ENCODE measurements around the gene SFXN4. TPM values are rescaled to one million over a fixed set of nuclear protein-coding genes. Genes with fewer than 3 reads are reported as not detected.
A peak's percentile ranks its signal among the peaks of the same experiment; 100 is the strongest.

The SFXN4 gene
- total and polyA plus RNA-seq, 2 of the 13 experiments (the other 11 are each of a cell fraction or from before 2014, with no cell fraction given): 47.7 to 64.9 TPM

DNA sequence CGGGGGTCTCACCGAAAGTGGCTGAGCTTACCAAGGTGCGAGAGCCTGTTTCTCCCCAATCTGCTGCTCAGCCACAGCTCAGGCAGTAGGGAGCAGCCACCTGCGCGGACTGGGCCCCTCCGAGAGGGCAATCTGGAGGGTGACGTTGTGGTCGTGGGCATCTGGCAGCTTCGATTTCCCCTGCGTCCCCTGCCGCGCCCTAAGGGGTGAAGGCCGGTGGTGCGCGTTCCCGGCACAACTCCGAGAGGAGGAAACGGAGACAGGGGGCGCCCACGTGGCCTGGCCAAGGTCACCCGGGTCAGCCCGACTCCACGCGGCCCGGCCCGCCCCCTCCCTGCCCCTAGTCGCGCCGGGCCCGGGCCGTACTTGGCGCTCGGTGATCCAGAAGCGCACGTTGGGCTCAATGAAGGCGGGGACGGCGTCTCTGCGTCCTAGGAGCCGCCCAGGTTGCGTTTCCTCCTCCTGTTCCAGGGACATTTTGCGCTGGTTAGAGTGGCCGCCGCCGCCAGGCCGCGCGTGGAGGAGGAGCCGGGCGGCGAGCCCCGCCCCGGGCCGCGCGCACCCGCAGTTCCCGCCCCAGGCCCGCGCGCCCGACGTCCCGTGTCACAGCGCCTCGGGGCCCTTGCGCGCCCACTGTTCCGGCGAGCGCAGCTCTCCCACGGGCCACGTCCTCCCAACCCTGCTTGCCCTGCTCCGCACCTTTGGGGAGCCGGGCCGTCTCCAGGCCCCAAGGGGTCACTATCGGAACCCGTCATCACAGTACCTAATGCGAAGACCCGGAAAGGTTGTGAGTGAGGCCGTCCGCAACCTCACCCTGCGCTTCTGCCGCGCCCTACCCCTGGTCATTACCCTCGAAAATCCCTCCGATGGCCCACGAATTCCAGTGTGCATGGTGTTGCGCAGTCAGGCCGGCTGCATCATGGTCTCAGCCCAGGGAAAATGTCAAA, at the start of gene SFXN4 (continued):
- TF ChIP-seq, protein P1, sequence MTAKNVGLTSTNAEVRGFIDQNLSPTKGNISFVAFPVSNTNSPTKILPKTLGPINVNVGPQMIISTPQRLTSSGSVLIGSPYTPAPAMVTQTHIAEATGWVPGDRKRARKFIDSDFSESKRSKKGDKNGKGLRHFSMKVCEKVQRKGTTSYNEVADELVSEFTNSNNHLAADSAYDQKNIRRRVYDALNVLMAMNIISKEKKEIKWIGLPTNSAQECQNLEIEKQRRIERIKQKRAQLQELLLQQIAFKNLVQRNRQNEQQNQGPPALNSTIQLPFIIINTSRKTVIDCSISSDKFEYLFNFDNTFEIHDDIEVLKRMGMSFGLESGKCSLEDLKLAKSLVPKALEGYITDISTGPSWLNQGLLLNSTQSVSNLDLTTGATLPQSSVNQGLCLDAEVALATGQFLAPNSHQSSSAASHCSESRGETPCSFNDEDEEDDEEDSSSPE (CRISPR knock-in tag; IDR thresholded peaks at IDR 0.05): peak; percentile 61; the same call in 1 of the 2 replicates
- TF ChIP-seq, protein P2, sequence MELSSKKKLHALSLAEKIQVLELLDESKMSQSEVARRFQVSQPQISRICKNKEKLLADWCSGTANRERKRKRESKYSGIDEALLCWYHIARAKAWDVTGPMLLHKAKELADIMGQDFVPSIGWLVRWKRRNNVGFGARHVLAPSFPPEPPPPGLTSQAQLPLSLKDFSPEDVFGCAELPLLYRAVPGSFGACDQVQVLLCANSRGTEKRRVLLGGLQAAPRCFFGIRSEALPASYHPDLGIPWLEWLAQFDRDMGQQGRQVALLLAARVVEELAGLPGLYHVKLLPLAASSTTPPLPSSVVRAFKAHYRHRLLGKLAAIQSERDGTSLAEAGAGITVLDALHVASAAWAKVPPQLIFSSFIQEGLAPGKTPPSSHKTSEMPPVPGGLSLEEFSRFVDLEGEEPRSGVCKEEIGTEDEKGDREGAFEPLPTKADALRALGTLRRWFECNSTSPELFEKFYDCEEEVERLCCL (CRISPR knock-in tag; IDR thresholded peaks at IDR 0.05; ENCODE audit: borderline replicate concordance): no peak
- TF ChIP-seq, protein P3, sequence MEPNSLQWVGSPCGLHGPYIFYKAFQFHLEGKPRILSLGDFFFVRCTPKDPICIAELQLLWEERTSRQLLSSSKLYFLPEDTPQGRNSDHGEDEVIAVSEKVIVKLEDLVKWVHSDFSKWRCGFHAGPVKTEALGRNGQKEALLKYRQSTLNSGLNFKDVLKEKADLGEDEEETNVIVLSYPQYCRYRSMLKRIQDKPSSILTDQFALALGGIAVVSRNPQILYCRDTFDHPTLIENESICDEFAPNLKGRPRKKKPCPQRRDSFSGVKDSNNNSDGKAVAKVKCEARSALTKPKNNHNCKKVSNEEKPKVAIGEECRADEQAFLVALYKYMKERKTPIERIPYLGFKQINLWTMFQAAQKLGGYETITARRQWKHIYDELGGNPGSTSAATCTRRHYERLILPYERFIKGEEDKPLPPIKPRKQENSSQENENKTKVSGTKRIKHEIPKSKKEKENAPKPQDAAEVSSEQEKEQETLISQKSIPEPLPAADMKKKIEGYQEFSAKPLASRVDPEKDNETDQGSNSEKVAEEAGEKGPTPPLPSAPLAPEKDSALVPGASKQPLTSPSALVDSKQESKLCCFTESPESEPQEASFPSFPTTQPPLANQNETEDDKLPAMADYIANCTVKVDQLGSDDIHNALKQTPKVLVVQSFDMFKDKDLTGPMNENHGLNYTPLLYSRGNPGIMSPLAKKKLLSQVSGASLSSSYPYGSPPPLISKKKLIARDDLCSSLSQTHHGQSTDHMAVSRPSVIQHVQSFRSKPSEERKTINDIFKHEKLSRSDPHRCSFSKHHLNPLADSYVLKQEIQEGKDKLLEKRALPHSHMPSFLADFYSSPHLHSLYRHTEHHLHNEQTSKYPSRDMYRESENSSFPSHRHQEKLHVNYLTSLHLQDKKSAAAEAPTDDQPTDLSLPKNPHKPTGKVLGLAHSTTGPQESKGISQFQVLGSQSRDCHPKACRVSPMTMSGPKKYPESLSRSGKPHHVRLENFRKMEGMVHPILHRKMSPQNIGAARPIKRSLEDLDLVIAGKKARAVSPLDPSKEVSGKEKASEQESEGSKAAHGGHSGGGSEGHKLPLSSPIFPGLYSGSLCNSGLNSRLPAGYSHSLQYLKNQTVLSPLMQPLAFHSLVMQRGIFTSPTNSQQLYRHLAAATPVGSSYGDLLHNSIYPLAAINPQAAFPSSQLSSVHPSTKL (CRISPR knock-in tag; IDR thresholded peaks at IDR 0.05): peak; percentile 69
- TF ChIP-seq ZNF121 (CRISPR knock-in tag; IDR thresholded peaks at IDR 0.05) (0 out of 2 replicates have a peak, but pooled peaks have one; percentile 23), MAZ (IDR thresholded peaks at IDR 0.05; ENCODE audit: borderline replicate concordance, low read depth, low read length) (no peak), MAZ (CRISPR knock-in tag; IDR thresholded peaks at IDR 0.05; ENCODE audit: low read depth) (peak; percentile 92), NFATC3 (CRISPR knock-in tag; IDR thresholded peaks at IDR 0.05) (no peak), ZFP36L1 (CRISPR knock-in tag; IDR thresholded peaks at IDR 0.05) (0 out of 2 replicates have a peak, but pooled peaks have one; percentile 16), EEA1 (CRISPR knock-in tag; IDR thresholded peaks at IDR 0.05; ENCODE audit: borderline replicate concordance) (peak; percentile 11; the same call in 1 of the 2 replicates), HIVEP1 (CRISPR knock-in tag; IDR thresholded peaks at IDR 0.05) (no peak; the same call in 1 of the 2 replicates), ZNF709 (CRISPR knock-in tag; IDR thresholded peaks at IDR 0.05) (peak; percentile 42; the same call in 1 of the 2 replicates), MEF2D (CRISPR knock-in tag; IDR thresholded peaks at IDR 0.05) (peak; percentile 65), ZC3H4 (CRISPR knock-in tag; IDR thresholded peaks at IDR 0.05; ENCODE audit: borderline replicate concordance) (no peak; the same call in 1 of the 2 replicates), SYNCRIP (IDR thresholded peaks at IDR 0.05; ENCODE audit: insufficient read depth, low read depth, low read length) (no peak), PRPF4 (IDR thresholded peaks at IDR 0.05; ENCODE audit: low read depth, low read length, poor library complexity, severe bottlenecking) (no peak), ZNF841 (CRISPR knock-in tag; IDR thresholded peaks at IDR 0.05; ENCODE audit: borderline replicate concordance) (no peak), ZNF777 (CRISPR knock-in tag; IDR thresholded peaks at IDR 0.05) (peak; percentile 49; the same call in 1 of the 2 replicates), RARA (CRISPR knock-in tag; IDR thresholded peaks at IDR 0.05) (peak; percentile 77), DNMT1 (CRISPR knock-in tag; IDR thresholded peaks at IDR 0.05) (no peak), GABPA (IDR thresholded peaks at IDR 0.05; ENCODE audit: low read depth, low read length) (no peak), GABPA (CRISPR knock-in tag; IDR thresholded peaks at IDR 0.05; ENCODE audit: low read depth) (no peak)
